ENCODE results near the gene NUCB1.

Gene NUCB1

GRCh38 chr19:48935864-48936263 is 35.8 kb downstream of the NUCB1 start:
- H3K4me3 ChIP-seq (ENCODE audit: low read depth, low read length) = no peak overlapping the region

GRCh38 chr19:48938256-48938655 is 38.1 kb downstream of the NUCB1 start:
- no peak overlapping the region for H3K27ac ChIP-seq
- H3K4me1 ChIP-seq = no peaks in the 10 kb centered on the region
- no peak overlapping the region for H3K4me3 ChIP-seq (ENCODE audit: low read depth, low read length)
- H3K9ac ChIP-seq = no peak overlapping the region
- no peaks in the 10 kb centered on the region for H3K9me3 ChIP-seq (ENCODE audit: control insufficient read depth, low read length)
- H3K4me2 ChIP-seq (ENCODE audit: low read length) = no peak overlapping the region
- H3K79me2 ChIP-seq = no peaks in the 10 kb centered on the region
- H2AFZ ChIP-seq = no peak overlapping the region
- TF ChIP-seq CTCF (IDR thresholded peaks at IDR 0.05) = no peak
- H3K36me3 ChIP-seq (ENCODE audit: control insufficient read depth, insufficient read depth, low read length) = no peaks in the 10 kb centered on the region
- H3K27me3 ChIP-seq (ENCODE audit: control insufficient read depth, insufficient read depth, low read length) = no peaks in the 10 kb centered on the region

More at GRCh38 chr19:48935864-48936263, 35.8 kb downstream of the NUCB1 start:
- Histone ChIP-seq H3K36me3 (ENCODE audit: control insufficient read depth, insufficient read depth, low read length) (no peaks in the 10 kb centered on the region), H3K9ac (no peak overlapping the region), H3K4me1 (no peaks in the 10 kb centered on the region), H3K79me2 (no peaks in the 10 kb centered on the region), H3K9me3 (ENCODE audit: control insufficient read depth, low read length) (no peaks in the 10 kb centered on the region), H3K27me3 (ENCODE audit: control insufficient read depth, insufficient read depth, low read length) (no peaks in the 10 kb centered on the region), H3K27ac (no peak overlapping the region), H3K4me2 (ENCODE audit: low read length) (no peak overlapping the region), H2AFZ (no peak overlapping the region)
- no peak for TF ChIP-seq CTCF (IDR thresholded peaks at IDR 0.05)

GRCh38 chr19:48940902-48941301 is 40.8 kb downstream of the NUCB1 start:
- Histone ChIP-seq H3K9ac (no peak overlapping the region), H2AFZ (no peak overlapping the region), H3K27ac (no peak overlapping the region), H3K27me3 (ENCODE audit: control insufficient read depth, insufficient read depth, low read length) (no peaks in the 10 kb centered on the region), H3K9me3 (ENCODE audit: control insufficient read depth, low read length) (no peaks in the 10 kb centered on the region), H3K4me2 (ENCODE audit: low read length) (no peak overlapping the region), H3K4me3 (ENCODE audit: low read depth, low read length) (no peak overlapping the region), H3K4me1 (no peaks in the 10 kb centered on the region), H3K79me2 (no peaks in the 10 kb centered on the region), H3K36me3 (ENCODE audit: control insufficient read depth, insufficient read depth, low read length) (no peaks in the 10 kb centered on the region)
- TF ChIP-seq CTCF (IDR thresholded peaks at IDR 0.05) = no peak

- no peaks in the 10 kb centered on the region for H3K4me1 ChIP-seq
Measured at GRCh38 chr19:48943081-48943480, 43.0 kb downstream of the NUCB1 start.

More at GRCh38 chr19:48943081-48943480, 43.0 kb downstream of the NUCB1 start:
- Histone ChIP-seq H3K36me3 (ENCODE audit: control insufficient read depth, insufficient read depth, low read length) (no peaks in the 10 kb centered on the region), H2AFZ (no peak overlapping the region), H3K4me3 (ENCODE audit: low read depth, low read length) (no peak overlapping the region), H3K27me3 (ENCODE audit: control insufficient read depth, insufficient read depth, low read length) (no peaks in the 10 kb centered on the region), H3K9me3 (ENCODE audit: control insufficient read depth, low read length) (no peaks in the 10 kb centered on the region), H3K4me2 (ENCODE audit: low read length) (no peak overlapping the region), H3K27ac (no peak overlapping the region), H3K9ac (no peak overlapping the region), H3K79me2 (no peaks in the 10 kb centered on the region)
- no peak for TF ChIP-seq CTCF (IDR thresholded peaks at IDR 0.05)
